ENCODE data around the gene RAB5IF. TPM values are rescaled to one million over a fixed set of nuclear protein-coding genes. Genes with fewer than 3 reads are reported as not detected.
A peak's percentile ranks its signal among the peaks of the same experiment; 100 is the strongest.

RAB5IF gene
- total and polyA plus RNA-seq, 9 of the 15 experiments (the other 6 are each of a cell fraction or from before 2014, with no cell fraction given) = 26.5 to 198 (median 134) TPM

GRCh38 chr20:36605399-36606157, at the start of gene RAB5IF (continued):
- TF ChIP-seq RAD21 (CRISPR knock-in tag; conservative IDR thresholded peaks at IDR 0.05 in 1 of 2, IDR thresholded peaks at IDR 0.05 in 1 of 2) (peak; percentile 56 to 78), TEAD4 (IDR thresholded peaks at IDR 0.05; ENCODE audit: low read length) (no peak), TEAD4 (CRISPR knock-in tag; IDR thresholded peaks at IDR 0.05; ENCODE audit: borderline replicate concordance) (no peak), NONO (IDR thresholded peaks at IDR 0.05; ENCODE audit: low read depth in 2 of 2, low read length in 1 of 2) (0 out of 4 replicates have a peak, but pooled peaks have one; percentile 25 to 42), MAZ (CRISPR knock-in tag; conservative IDR thresholded peaks at IDR 0.05 in 1 of 2, IDR thresholded peaks at IDR 0.05 in 1 of 2) (peak; percentile 71 to 80), JUND (IDR thresholded peaks at IDR 0.05; ENCODE audit: borderline replicate concordance, low read depth, low read length) (peak; percentile 97), JUND (tag; IDR thresholded peaks at IDR 0.05; ENCODE audit: borderline replicate concordance, low read depth, low read length) (peak; percentile 96; the same call in 2 of the 3 replicates), ZNF175 (CRISPR knock-in tag; IDR thresholded peaks at IDR 0.05; ENCODE audit: low read depth) (peak; percentile 80), ZNF407 (IDR thresholded peaks at IDR 0.05; ENCODE audit: low read depth) (peak; percentile 96), ZSCAN32 (CRISPR knock-in tag; IDR thresholded peaks at IDR 0.05) (no peak), PYGO2 (tag; IDR thresholded peaks at IDR 0.05) (no peak), FOXA3 (CRISPR knock-in tag; conservative IDR thresholded peaks at IDR 0.05 in 1 of 2, IDR thresholded peaks at IDR 0.05 in 1 of 2) (0 out of 4 replicates have a peak, but pooled peaks of 1 of the 2 experiments have one; percentile 52), ZZZ3 (IDR thresholded peaks at IDR 0.05) (no peak)
- TF ChIP-seq, protein P1, sequence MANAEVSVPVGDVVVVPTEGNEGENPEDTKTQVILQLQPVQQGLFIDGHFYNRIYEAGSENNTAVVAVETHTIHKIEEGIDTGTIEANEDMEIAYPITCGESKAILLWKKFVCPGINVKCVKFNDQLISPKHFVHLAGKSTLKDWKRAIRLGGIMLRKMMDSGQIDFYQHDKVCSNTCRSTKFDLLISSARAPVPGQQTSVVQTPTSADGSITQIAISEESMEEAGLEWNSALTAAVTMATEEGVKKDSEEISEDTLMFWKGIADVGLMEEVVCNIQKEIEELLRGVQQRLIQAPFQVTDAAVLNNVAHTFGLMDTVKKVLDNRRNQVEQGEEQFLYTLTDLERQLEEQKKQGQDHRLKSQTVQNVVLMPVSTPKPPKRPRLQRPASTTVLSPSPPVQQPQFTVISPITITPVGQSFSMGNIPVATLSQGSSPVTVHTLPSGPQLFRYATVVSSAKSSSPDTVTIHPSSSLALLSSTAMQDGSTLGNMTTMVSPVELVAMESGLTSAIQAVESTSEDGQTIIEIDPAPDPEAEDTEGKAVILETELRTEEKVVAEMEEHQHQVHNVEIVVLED (CRISPR knock-in tag; IDR thresholded peaks at IDR 0.05) = peak; percentile 93

Measured in K562 (cell line).